ENCODE results near the gene TMX2. TPM values are rescaled to one million over a fixed set of nuclear protein-coding genes. Genes with fewer than 3 reads are reported as not detected.
A peak's percentile ranks its signal among the peaks of the same experiment; 100 is the strongest.

Gene TMX2
- total and polyA plus RNA-seq, 9 of the 15 experiments (the other 6 are each of a cell fraction or from before 2014, with no cell fraction given) = 176 to 433 (median 227) TPM

GRCh38 chr11:57681168-57681567 lies 31.2 kb upstream of the TMX2 start (continued):
- TF ChIP-seq, protein P1, sequence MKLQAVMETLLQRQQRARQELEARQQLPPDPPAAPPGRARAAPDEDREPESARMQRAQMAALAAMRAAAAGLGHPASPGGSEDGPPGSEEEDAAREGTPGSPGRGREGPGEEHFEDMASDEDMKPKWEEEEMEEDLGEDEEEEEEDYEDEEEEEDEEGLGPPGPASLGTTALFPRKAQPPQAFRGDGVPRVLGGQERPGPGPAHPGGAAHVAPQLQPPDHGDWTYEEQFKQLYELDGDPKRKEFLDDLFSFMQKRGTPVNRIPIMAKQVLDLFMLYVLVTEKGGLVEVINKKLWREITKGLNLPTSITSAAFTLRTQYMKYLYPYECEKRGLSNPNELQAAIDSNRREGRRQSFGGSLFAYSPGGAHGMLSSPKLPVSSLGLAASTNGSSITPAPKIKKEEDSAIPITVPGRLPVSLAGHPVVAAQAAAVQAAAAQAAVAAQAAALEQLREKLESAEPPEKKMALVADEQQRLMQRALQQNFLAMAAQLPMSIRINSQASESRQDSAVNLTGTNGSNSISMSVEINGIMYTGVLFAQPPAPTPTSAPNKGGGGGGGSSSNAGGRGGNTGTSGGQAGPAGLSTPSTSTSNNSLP (IDR thresholded peaks at IDR 0.05; ENCODE audit: borderline replicate concordance, low read depth, low read length) = no peak
- TF ChIP-seq BRCA1 (IDR thresholded peaks at IDR 0.05) (no peak), BRCA1 (CRISPR knock-in tag; IDR thresholded peaks at IDR 0.05) (no peak), ZNF764 (CRISPR knock-in tag; IDR thresholded peaks at IDR 0.05; ENCODE audit: low read depth) (no peak), SPI1 (IDR thresholded peaks at IDR 0.05; ENCODE audit: borderline replicate concordance, low read depth, low read length) (no peak), TEAD4 (IDR thresholded peaks at IDR 0.05; ENCODE audit: low read length) (peak; percentile 55), TEAD4 (CRISPR knock-in tag; IDR thresholded peaks at IDR 0.05; ENCODE audit: borderline replicate concordance) (no peak), KLF13 (tag; IDR thresholded peaks at IDR 0.05; ENCODE audit: borderline replicate concordance, low read depth) (no peak), SMARCA4 (IDR thresholded peaks at IDR 0.05) (peak; percentile 30; the same call in 1 of the 2 replicates), TCF3 (CRISPR knock-in tag; IDR thresholded peaks at IDR 0.05) (peak; percentile 68), HEY1 (CRISPR knock-in tag; IDR thresholded peaks at IDR 0.05; ENCODE audit: borderline replicate concordance) (no peak), SFPQ (IDR thresholded peaks at IDR 0.05; ENCODE audit: low read depth, low read length) (no peak), CCNT2 (IDR thresholded peaks at IDR 0.05; ENCODE audit: borderline replicate concordance, extremely low read depth, insufficient read length, low read depth, low read length) (no peak), ZNF146 (CRISPR knock-in tag; IDR thresholded peaks at IDR 0.05; ENCODE audit: unreplicated experiment) (no peak), HCFC1 (IDR thresholded peaks at IDR 0.05; ENCODE audit: low read depth, low read length) (no peak), SNAPC5 (CRISPR knock-in tag; IDR thresholded peaks at IDR 0.05) (no peak), ZNF324 (CRISPR knock-in tag; IDR thresholded peaks at IDR 0.05) (no peak), CC2D1A (IDR thresholded peaks at IDR 0.05) (no peak), ZNF12 (CRISPR knock-in tag; IDR thresholded peaks at IDR 0.05) (no peak), DPF2 (IDR thresholded peaks at IDR 0.05) (peak; percentile 65), SETDB1 (IDR thresholded peaks at IDR 0.05; ENCODE audit: low read length) (no peak), NR0B1 (IDR thresholded peaks at IDR 0.05; ENCODE audit: partially characterized antibody) (no peak), CBFA2T3 (IDR thresholded peaks at IDR 0.05) (peak; percentile 72), NFRKB (IDR thresholded peaks at IDR 0.05; ENCODE audit: low read depth) (no peak), CTBP1 (IDR thresholded peaks at IDR 0.05; ENCODE audit: borderline replicate concordance) (no peak), SIRT6 (IDR thresholded peaks at IDR 0.05; ENCODE audit: low read depth, low read length) (no peak)
- TF ChIP-seq, protein P2, sequence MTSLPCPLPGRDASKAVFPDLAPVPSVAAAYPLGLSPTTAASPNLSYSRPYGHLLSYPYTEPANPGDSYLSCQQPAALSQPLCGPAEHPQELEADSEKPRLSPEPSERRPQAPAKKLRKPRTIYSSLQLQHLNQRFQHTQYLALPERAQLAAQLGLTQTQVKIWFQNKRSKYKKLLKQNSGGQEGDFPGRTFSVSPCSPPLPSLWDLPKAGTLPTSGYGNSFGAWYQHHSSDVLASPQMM (CRISPR knock-in tag; IDR thresholded peaks at IDR 0.05) = no peak
